K562 (cell line): Measurements from ENCODE around the gene METTL22. TPM values are rescaled to one million over a fixed set of nuclear protein-coding genes. Genes with fewer than 3 reads are reported as not detected.

Experiments
- ATAC-seq: fragments of 200-7000 bp; cut with Tn5 transposase; 3 replicates; pipeline ENCODE4 v1.9.1; 2020; ENCODE audit warnings: moderate library complexity
- BruUV-seq: library from RNA; stranded (reverse); fragments of 400-500 nt; replicated peaks from 2 replicates; lab custom pipeline; 2021; lab: Mats Ljungman, UMichigan
- CTCF ChIA-PET: fragments of 300-600 bp; formaldehyde crosslinking; extraction: SDS; loops from one replicate; lab custom pipeline; 2021; ENCODE audit warnings: low intra/inter-chr PET ratio; lab: Yijun Ruan, JAX
- POLR2A ChIA-PET: fragments of 300-600, 350-650 bp; sonication (Branson Sonifier 250); formaldehyde crosslinking; extraction: SDS; loops from one replicate; lab custom pipeline; 2021; ENCODE audit warnings: antibody characterized with exemption, inconsistent platforms; lab: Yijun Ruan, JAX
- DNase-seq, 4 experiments: peaks; one replicate each; pipeline versions ENCODE4 v3.0.0 to v3.0.0-alpha.2; 2011 to 2018; ENCODE audit warnings: low spot score in 3 of 4, mixed read lengths in 3 of 4; ENCODE audit errors: extremely low read depth in 1 of 4
- FAIRE-seq: peaks from 2 replicates; lab custom pipeline; 2011; peaks lifted over from hg19 to GRCh38; lab: Jason Lieb, UNC
- H2AFZ ChIP-seq: 2 replicates; pipeline ENCODE4 v1.6.0; 2011; ENCODE audit warnings: low read depth, low read length, control low read depth, inconsistent platforms
- H3K27ac ChIP-seq: fragments of 200-600 bp; 3 replicates; pipeline ENCODE4 v1.8.0; 2011; ENCODE audit warnings: low read depth, mild to moderate bottlenecking, control low read depth, inconsistent platforms, low read length, moderate library complexity, mixed read lengths; ENCODE audit errors: extremely low read depth
- H3K27me3 ChIP-seq, 2 experiments: fragments of 300-600 bp in 1 of 2; 2 replicates in 1 of 2; 3 replicates in 1 of 2; pipeline versions ENCODE4 v1.6.0 to v1.8.0; 2011; ENCODE audit warnings: inconsistent platforms in 2 of 2, low read length in 2 of 2, mild to moderate bottlenecking in 1 of 2, mixed read lengths in 1 of 2, moderate library complexity in 1 of 2; ENCODE audit not compliant: control insufficient read depth in 2 of 2, insufficient read depth in 2 of 2
- H3K36me3 ChIP-seq: fragments of 300-600 bp; 3 replicates; pipeline ENCODE4 v1.8.0; 2011; ENCODE audit warnings: mild to moderate bottlenecking, low read length, inconsistent platforms; ENCODE audit not compliant: control insufficient read depth, insufficient read depth
- H3K4me1 ChIP-seq, 2 experiments: fragments of 200-600 bp in 1 of 2; replicated peaks in 1 of 2; 2 replicates in 1 of 2; 3 replicates in 1 of 2; pipeline versions ENCODE4 v1.5.1 to v1.8.0; 2011; ENCODE audit warnings: inconsistent platforms in 2 of 2, low read length in 2 of 2, mild to moderate bottlenecking in 1 of 2, mixed read lengths in 1 of 2, moderate library complexity in 1 of 2; ENCODE audit not compliant: control insufficient read depth in 2 of 2, insufficient read depth in 2 of 2
- H3K4me2 ChIP-seq: 2 replicates; pipeline ENCODE4 v1.6.1; 2011; ENCODE audit warnings: low read length, control low read depth, inconsistent platforms, mixed read lengths; ENCODE audit not compliant: insufficient read depth
- H3K4me3 ChIP-seq: fragments of 200-600 bp; sonication (generic), shearing (Covaris generic); 2 replicates; pipeline ENCODE4 v1.5.1; 2016; ENCODE audit warnings: control low read depth, inconsistent platforms
- H3K79me2 ChIP-seq: fragments of 200-600 bp; 3 replicates; pipeline ENCODE4 v1.8.0; 2011; ENCODE audit warnings: low read length, inconsistent platforms; ENCODE audit not compliant: control insufficient read depth, insufficient read depth
- H3K9ac ChIP-seq, 2 experiments: 2 replicates each; pipeline versions ENCODE4 v1.6.0 to v1.6.1; 2011; ENCODE audit warnings: low read depth in 2 of 2, low read length in 2 of 2, control low read depth in 1 of 2, inconsistent platforms in 1 of 2, mild to moderate bottlenecking in 1 of 2, mixed read lengths in 1 of 2; ENCODE audit not compliant: insufficient read depth in 1 of 2
- H3K9me1 ChIP-seq: one replicate; pipeline ENCODE4 v1.6.0; 2011; ENCODE audit warnings: inconsistent platforms, mild to moderate bottlenecking, low read length, moderate library complexity; ENCODE audit not compliant: control insufficient read depth, insufficient read depth
- H3K9me3 ChIP-seq: replicated peaks from 2 replicates; pipeline ENCODE4 v1.5.1; 2011; ENCODE audit warnings: low read depth, low read length, inconsistent platforms; ENCODE audit not compliant: control insufficient read depth, insufficient read depth
- H4K20me1 ChIP-seq: replicated peaks from 2 replicates; pipeline ENCODE4 v1.6.1; 2011; ENCODE audit warnings: low read length, inconsistent platforms, mixed read lengths; ENCODE audit not compliant: control insufficient read depth, insufficient read depth
- BCOR ChIP-seq: fragments of 450-650 bp; IDR thresholded peaks from 2 replicates; pipeline ENCODE4 v1.6.1; 2016
- HNRNPLL ChIP-seq: fragments of 200-400 bp; formaldehyde crosslinking; IDR thresholded peaks from 2 replicates; pipeline ENCODE4 v1.6.1; 2017; ENCODE audit warnings: low read length, low read depth, mild to moderate bottlenecking; ENCODE audit not compliant: poor library complexity, severe bottlenecking
- NBN ChIP-seq: fragments of 450-650 bp; IDR thresholded peaks from 2 replicates; pipeline ENCODE4 v1.6.1; 2016; ENCODE audit warnings: low read depth, mild to moderate bottlenecking
- NR1H2 ChIP-seq: sonication (generic); formaldehyde crosslinking; IDR thresholded peaks from 2 replicates; pipeline ENCODE4 v1.4.0; 2020; ENCODE audit warnings: mild to moderate bottlenecking, missing genetic modification reagents
- RBM22 ChIP-seq: fragments of 200-400 bp; formaldehyde crosslinking; IDR thresholded peaks from 2 replicates; pipeline ENCODE4 v1.6.1; 2018; ENCODE audit warnings: low read length, low read depth; ENCODE audit not compliant: poor library complexity, severe bottlenecking
- SIRT6 ChIP-seq: IDR thresholded peaks from one replicate; pipeline ENCODE4 v1.6.1; 2012; ENCODE audit warnings: low read depth, mild to moderate bottlenecking, control low read depth, inconsistent platforms, low read length, moderate library complexity
- SMARCA5 ChIP-seq: fragments of 450-650 bp; IDR thresholded peaks from 2 replicates; pipeline ENCODE4 v1.6.1; 2016
- U2AF2 ChIP-seq: fragments of 200-400 bp; formaldehyde crosslinking; optimal IDR thresholded peaks from 2 replicates; pipeline ENCODE3; 2017; ENCODE audit warnings: low read depth, mild to moderate bottlenecking, low read length
- ZFP36 ChIP-seq: fragments of 150-350 bp; IDR thresholded peaks from 2 replicates; pipeline ENCODE4 v1.6.1; 2018; ENCODE audit warnings: low read length, low read depth; ENCODE audit not compliant: partially characterized antibody
- ZNF318 ChIP-seq, 2 experiments: fragments of 450-650 bp; IDR thresholded peaks; 2 replicates each; pipeline ENCODE4 v1.6.1; 2016; ENCODE audit warnings: mild to moderate bottlenecking in 2 of 2, borderline replicate concordance in 1 of 2, low read depth in 1 of 2, moderate library complexity in 1 of 2
- ZNF77 ChIP-seq: fragments of 250-450 bp; sonication (Bioruptor Pico); IDR thresholded peaks from 2 replicates; pipeline ENCODE4 v1.5.0; 2020
- WGBS: fragments of 100-300 bp; shearing (Covaris generic); methylation state at CpG from one replicate; pipeline ENCODE4 v1.1.6; 2016; ENCODE audit warnings: low coverage, mixed read lengths; ENCODE audit not compliant: insufficient coverage; ENCODE audit errors: missing lambda C conversion rate; 5-methylcytosine and 5-hydroxymethylcytosine counted together
- in situ Hi-C: fragments of 300-500 bp; cut with MboI; formaldehyde crosslinking; loops from 4 replicates; pipeline ENCODE4 v1.15.0; 2018; ENCODE audit warnings: inconsistent platforms, mixed read lengths
- intact Hi-C: fragments of 100-400 bp; cut with micrococcal nuclease; formaldehyde crosslinking; loops from 2 replicates; pipeline ENCODE4 v1.14.2; 2022
- polyA plus RNA-seq, 8 experiments: library from polyadenylated mRNA; depleted of rRNA in 4 of 8; stranded (reverse) in 5 of 8; unstranded in 3 of 8; fragments of >200 nt; fragmentation: Nextera tagmentation in 2 of 8; fragmentation: Illumina TruSeq in 1 of 8; extraction: Ambion mirVana in 2 of 8; extraction: Trizol in 1 of 8; gene quantifications; 2 replicates each; pipeline versions ENCODE4 v1.2.1 to v1.2.3, GENCODE V29; 2011 to 2014; ENCODE audit warnings: inconsistent platforms in 1 of 8, missing spikeins in 1 of 8
- total RNA-seq, 7 experiments: library from RNA; depleted of rRNA in 6 of 7; stranded (reverse); fragments of >200 nt in 6 of 7; fragmentation: Illumina TruSeq in 2 of 7; extraction: Trizol in 2 of 7; gene quantifications; 2 replicates each; pipeline versions ENCODE4 v1.2.1 to v1.2.3, GENCODE V29; 2011 to 2021; ENCODE audit warnings: low replicate concordance in 1 of 7

METTL22 gene
- total and polyA plus RNA-seq, 9 of the 15 experiments (the other 6 are each of a cell fraction or from before 2014, with no cell fraction given): 6.9 to 33.2 (median 18.5) TPM

GRCh38 chr16:8628981-8629725 lies 7.7 kb downstream of the METTL22 start:
- peaks cover 0 to 3% of the 10 kb centered on the region in 2 experiments; a peak in 3 of 5 replicates for H3K4me1 ChIP-seq
- no peak overlapping the region for H3K27ac ChIP-seq
- in situ Hi-C loops: no loop called here
- H3K4me2 ChIP-seq: no peak overlapping the region
- H2AFZ ChIP-seq: no peak overlapping the region
- BruUV-seq: no TSS peak
- H3K9me1 ChIP-seq: no peaks in the 10 kb centered on the region
- ATAC-seq (no peak), DNase-seq (no peak), FAIRE-seq (no peak)
- no peak overlapping the region for H3K4me3 ChIP-seq
- WGBS: 96% methylated on average over 13 of the region's 16 CpGs
- peaks cover 3% of the 10 kb centered on the region; the same call in 1 of the 3 replicates for H3K79me2 ChIP-seq
- intact Hi-C loops: no loop called here
- H3K9me3 ChIP-seq: no peaks in the 10 kb centered on the region
- ChIA-PET CTCF (no interaction called here), POLR2A (interaction anchor here (0.6 to 1.4 kb wide), 4 partner anchors 10 to 1229 kb away, joined by 3 to 4 read pairs (median 3); no protein-coding TSS in a partner anchor)
- 0 out of 2 replicates have a peak, but pooled peaks cover 8% of the 10 kb centered on the region for H4K20me1 ChIP-seq
- H3K9ac ChIP-seq: peak overlapping the region in 1 of 2 experiments; percentile 28; a peak in 2 of 4 replicates
- H3K36me3 ChIP-seq: peaks cover 86% of the 10 kb centered on the region; the same call in 2 of the 3 replicates
- no peaks in the 10 kb centered on the region for H3K27me3 ChIP-seq
- TF ChIP-seq ZNF318 (IDR thresholded peaks at IDR 0.05; ENCODE audit: borderline replicate concordance in 1 of 2, low read depth in 1 of 2) (no peak), SMARCA5 (peak; percentile 47; the same call in 1 of the 2 replicates), BCOR (0 out of 2 replicates have a peak, but pooled peaks have one; percentile 58), ZFP36 (peak; percentile 79), NBN (no peak), RBM22 (no peak), SIRT6 (no peak), NR1H2 (no peak), U2AF2 (no peak), HNRNPLL (no peak), ZNF77 (CRISPR knock-in tag) (no peak)
